Suprapubic skin (tissue), 4 donors: ENCODE results near the gene CHRD. TPM values are rescaled to one million over a fixed set of nuclear protein-coding genes. Genes with fewer than 3 reads are reported as not detected.

ENCODE experiments used
- DNase-seq, 2 donors: peaks; one replicate each; pipeline ENCODE4 v3.0.0-alpha.2; 2019; ENCODE audit warnings: low spot score in 2 of 2
- H3K27ac ChIP-seq: fragments of 200-600 bp; sonication (generic); one replicate; pipeline ENCODE4 v1.5.1; 2019
- H3K27me3 ChIP-seq: fragments of 200-600 bp; sonication (generic); one replicate; pipeline ENCODE4 v1.5.1; 2019
- H3K36me3 ChIP-seq: fragments of 200-600 bp; sonication (generic); one replicate; pipeline ENCODE4 v1.5.1; 2019
- H3K4me1 ChIP-seq: fragments of 200-600 bp; sonication (generic); one replicate; pipeline ENCODE4 v1.5.1; 2019
- H3K4me3 ChIP-seq: fragments of 200-600 bp; sonication (generic); one replicate; pipeline ENCODE4 v1.5.1; 2019; ENCODE audit warnings: mild to moderate bottlenecking
- H3K9me3 ChIP-seq: fragments of 200-600 bp; sonication (generic); one replicate; pipeline ENCODE4 v1.5.1; 2019
- CTCF ChIP-seq, 2 donors: fragments of 200-600 bp in 1 of 2; fragments of 450-650 bp in 1 of 2; sonication (generic) in 1 of 2; IDR thresholded peaks; one replicate each; pipeline ENCODE4 v1.5.1; 2016 to 2019; ENCODE audit warnings: antibody characterized with exemption in 2 of 2, mild to moderate bottlenecking in 1 of 2, moderate library complexity in 1 of 2
- EP300 ChIP-seq: sonication (generic); formaldehyde crosslinking; IDR thresholded peaks from one replicate; pipeline ENCODE4 v1.6.1; 2017; ENCODE audit warnings: antibody characterized with exemption
- POLR2A ChIP-seq, 2 donors: fragments of 450-650 bp; IDR thresholded peaks; one replicate each; pipeline ENCODE4 v1.6.1; 2017; ENCODE audit warnings: antibody characterized with exemption in 2 of 2, mild to moderate bottlenecking in 2 of 2, moderate library complexity in 2 of 2
- POLR2AphosphoS5 ChIP-seq, 3 donors: sonication (generic); formaldehyde crosslinking; IDR thresholded peaks; one replicate each; pipeline ENCODE4 v1.6.1; 2017; ENCODE audit warnings: antibody characterized with exemption in 3 of 3
- whole genome bisulfite sequencing: methylation state at CpG from one replicate; pipeline ENCODE4 v1.1.5; 2018; 5-methylcytosine and 5-hydroxymethylcytosine counted together
- total RNA-seq, 4 donors: library from RNA; depleted of rRNA; stranded (reverse); fragments of >200 nt; gene quantifications; one replicate each; pipeline ENCODE4 v1.1.0, GENCODE V29; 2016

The CHRD gene
- total RNA-seq, 4 donors from 2014 or later: 1.1 to 10.1 (median 4.2) TPM

DNA sequence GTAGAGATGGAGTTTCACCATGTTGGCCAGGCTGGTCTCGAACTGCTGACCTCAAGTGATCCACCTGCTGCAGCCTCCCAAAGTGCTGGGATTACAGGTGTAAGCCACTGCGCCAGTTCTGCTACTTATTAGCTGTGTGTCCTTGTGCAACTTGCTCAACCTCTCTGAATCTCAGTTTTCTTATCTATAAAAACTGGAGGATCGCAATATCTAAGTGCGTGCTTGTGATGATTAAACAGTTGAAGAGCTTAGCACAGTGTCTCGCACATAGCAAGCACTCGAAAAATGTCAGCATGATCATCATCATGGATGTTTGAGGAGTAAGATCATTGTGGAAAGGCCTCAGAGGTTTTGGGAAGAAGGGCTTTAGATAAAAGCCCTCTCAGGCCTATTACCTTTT, 29.2 kb upstream of the CHRD start:
- TF ChIP-seq POLR2A (IDR thresholded peaks at IDR 0.05) (no peak), POLR2AphosphoS5 (IDR thresholded peaks at IDR 0.05) (no peak), EP300 (no peak), CTCF (IDR thresholded peaks at IDR 0.05) (no peak)
- no peak overlapping the region for H3K4me3 ChIP-seq
- H3K9me3 ChIP-seq: no peaks in the 10 kb centered on the region
- peaks cover 24% of the 10 kb centered on the region for H3K4me1 ChIP-seq
- H3K36me3 ChIP-seq: peaks cover 3% of the 10 kb centered on the region
- WGBS: 95% methylated on average over 6 of the region's 6 CpGs
- no peak overlapping the region for H3K27ac ChIP-seq
- DNase-seq: no peak
- no peaks in the 10 kb centered on the region for H3K27me3 ChIP-seq

- DNase-seq: no peak
- Histone ChIP-seq H3K27me3 (no peaks in the 10 kb centered on the region), H3K4me3 (no peak overlapping the region), H3K27ac (no peak overlapping the region), H3K36me3 (peaks cover 3% of the 10 kb centered on the region), H3K4me1 (peaks cover 15% of the 10 kb centered on the region), H3K9me3 (no peaks in the 10 kb centered on the region)
- WGBS: 55% methylated on average over 9 of the region's 9 CpGs
- no peak for TF ChIP-seq POLR2AphosphoS5 (IDR thresholded peaks at IDR 0.05)
- TF ChIP-seq POLR2A (IDR thresholded peaks at IDR 0.05): no peak
- TF ChIP-seq CTCF (IDR thresholded peaks at IDR 0.05): no peak
- no peak for TF ChIP-seq EP300
Measured at GRCh38 chr3:184351511-184352148, 28.2 kb upstream of the CHRD start.

- no peak overlapping the region for H3K27ac ChIP-seq
- no peak for DNase-seq
- no peaks in the 10 kb centered on the region for H3K9me3 ChIP-seq
- peaks cover 15% of the 10 kb centered on the region for H3K4me1 ChIP-seq
- no peak overlapping the region for H3K4me3 ChIP-seq
- H3K27me3 ChIP-seq: no peaks in the 10 kb centered on the region
- peaks cover 6% of the 10 kb centered on the region for H3K36me3 ChIP-seq
- WGBS: 61% methylated on average over 14 of the region's 15 CpGs
- no peak for TF ChIP-seq EP300
- no peak for TF ChIP-seq POLR2AphosphoS5 (IDR thresholded peaks at IDR 0.05)
- no peak for TF ChIP-seq POLR2A (IDR thresholded peaks at IDR 0.05)
- TF ChIP-seq CTCF (IDR thresholded peaks at IDR 0.05): no peak
Measured at GRCh38 chr3:184352149-184352785, 27.6 kb upstream of the CHRD start.

DNA sequence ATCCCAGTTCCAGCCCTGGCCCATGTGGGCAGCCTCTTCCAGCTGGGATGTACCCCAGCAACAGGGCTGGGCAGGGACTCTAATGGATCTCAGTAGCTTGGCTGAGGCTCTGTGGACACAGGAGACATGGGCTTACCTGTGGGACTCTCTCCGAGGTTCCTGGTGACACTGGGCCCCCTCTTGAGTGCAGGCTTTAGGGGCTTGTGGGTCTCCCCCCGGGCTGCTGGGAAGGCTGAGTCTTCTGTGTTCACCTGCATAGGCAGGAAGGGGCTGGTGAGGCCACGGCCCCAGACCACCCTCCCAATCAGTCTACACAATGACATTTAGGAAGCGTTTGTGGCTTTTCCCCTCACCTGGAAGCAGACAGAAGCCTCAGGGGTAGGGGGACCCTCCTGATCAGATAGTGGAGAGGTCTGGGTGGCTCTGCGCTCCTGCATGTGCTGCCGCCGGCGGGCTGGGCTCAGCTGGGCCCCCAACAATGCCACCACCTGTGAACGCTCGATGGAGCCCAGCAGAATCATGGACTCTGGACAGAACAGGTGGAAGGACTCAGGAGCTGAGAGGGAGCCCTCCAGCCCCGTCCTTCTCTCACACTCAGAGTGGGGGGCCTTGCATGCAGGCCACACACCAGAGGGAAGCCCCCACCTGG, 26.8 kb upstream of the CHRD start:
- TF ChIP-seq CTCF (IDR thresholded peaks at IDR 0.05) (no peak), POLR2A (IDR thresholded peaks at IDR 0.05) (no peak), EP300 (no peak), POLR2AphosphoS5 (IDR thresholded peaks at IDR 0.05) (no peak)
- Histone ChIP-seq H3K36me3 (peaks cover 10% of the 10 kb centered on the region), H3K9me3 (no peaks in the 10 kb centered on the region), H3K4me1 (peaks cover 15% of the 10 kb centered on the region), H3K27ac (no peak overlapping the region), H3K4me3 (no peak overlapping the region), H3K27me3 (no peaks in the 10 kb centered on the region)
- DNase-seq: no peak
- 92% methylated on average over 2 of the region's 11 CpGs for WGBS

- DNase-seq: no peak
- no peak overlapping the region for H3K4me3 ChIP-seq
- WGBS: 85% methylated on average over 4 of the region's 11 CpGs
Measured at GRCh38 chr3:184353546-184353941, 26.3 kb upstream of the CHRD start.

More at GRCh38 chr3:184353546-184353941, 26.3 kb upstream of the CHRD start:
- peaks cover 10% of the 10 kb centered on the region for H3K36me3 ChIP-seq
- TF ChIP-seq POLR2A (IDR thresholded peaks at IDR 0.05): no peak
- TF ChIP-seq CTCF (IDR thresholded peaks at IDR 0.05): no peak
- TF ChIP-seq EP300: no peak
- no peaks in the 10 kb centered on the region for H3K27me3 ChIP-seq
- peaks cover 15% of the 10 kb centered on the region for H3K4me1 ChIP-seq
- no peak overlapping the region for H3K27ac ChIP-seq
- H3K9me3 ChIP-seq: no peaks in the 10 kb centered on the region
